Stimulated activated CD8-positive, alpha-beta memory T cell treated with anti-CD3 and anti-CD28 coated beads, Interleukin-12 subunit alpha, Interleukin-12 subunit beta, amount 100 ng/mL, for 1 hour (primary cell): ENCODE data around the gene SLC46A1.
A peak's percentile ranks its signal among the peaks of the same experiment; 100 is the strongest.

Source experiments
- DNase-seq: peaks from one replicate; pipeline ENCODE4 v3.0.0-alpha.2; 2020; ENCODE audit warnings: low read depth

Gene SLC46A1

GRCh38 chr17:28379814-28380801 is 25.9 kb downstream of the SLC46A1 start:
- DNase-seq = no peak

GRCh38 chr17:28372945-28373274 is 33.1 kb downstream of the SLC46A1 start:
- DNase-seq = no peak

- DNase-seq = no peak
These were observed 33.6 kb downstream of the SLC46A1 start for GRCh38 chr17:28372203-28372944.

- DNase-seq = peak; percentile 62
These were observed 34.5 kb downstream of the SLC46A1 start, which contains the start of gene SARM1 for GRCh38 chr17:28371245-28372202. TSS of gene SARM1 (plus strand) at chr17:28371694. CDS start at chr17:28372033, 339 bp downstream.

GRCh38 chr17:28370744-28371103 is 35.3 kb downstream of the SLC46A1 start:
- no peak for DNase-seq

GRCh38 chr17:28370035-28370743 is 35.8 kb downstream of the SLC46A1 start, which contains the start of gene VTN:
TSS of gene VTN (minus strand) at chr17:28370307. CDS start at chr17:28370203, 104 bp downstream.
- DNase-seq = no peak

GRCh38 chr17:28369684-28370034 is 36.4 kb downstream of the SLC46A1 start:
- no peak for DNase-seq

- DNase-seq = no peak
These were observed 36.9 kb downstream of the SLC46A1 start for GRCh38 chr17:28368915-28369683.

- no peak for DNase-seq
These were observed 37.6 kb downstream of the SLC46A1 start for GRCh38 chr17:28368306-28368831.

GRCh38 chr17:28367641-28368305 is 38.2 kb downstream of the SLC46A1 start:
- no peak for DNase-seq

GRCh38 chr17:28366605-28367004 is 39.4 kb downstream of the SLC46A1 start:
- no peak for DNase-seq

GRCh38 chr17:28365487-28365886 is 40.5 kb downstream of the SLC46A1 start:
- DNase-seq = no peak

- DNase-seq = no peak
These were observed 41.2 kb downstream of the SLC46A1 start, which contains the start of gene SEBOX for GRCh38 chr17:28364665-28365363. TSS of gene SEBOX (minus strand) at chr17:28365199. CDS start at chr17:28365151, 48 bp downstream.

- DNase-seq = no peak
These were observed 42.0 kb downstream of the SLC46A1 start for GRCh38 chr17:28363776-28364650.

GRCh38 chr17:28363186-28363585 is 42.8 kb downstream of the SLC46A1 start:
- no peak for DNase-seq

- DNase-seq = no peak
These were observed 48.2 kb downstream of the SLC46A1 start for GRCh38 chr17:28357901-28358197.

GRCh38 chr17:28357061-28357900 is 48.7 kb downstream of the SLC46A1 start, which contains the start of gene POLDIP2:
TSS of gene POLDIP2 (minus strand) at chr17:28357527. CDS start at chr17:28357448, 79 bp downstream.
- DNase-seq = peak; percentile 92
